ENCODE results near the gene NREP. TPM values are rescaled to one million over a fixed set of nuclear protein-coding genes. Genes with fewer than 3 reads are reported as not detected.

NREP gene
- total RNA-seq, 1 experiment from 2014 or later: 2.3 TPM

DNA sequence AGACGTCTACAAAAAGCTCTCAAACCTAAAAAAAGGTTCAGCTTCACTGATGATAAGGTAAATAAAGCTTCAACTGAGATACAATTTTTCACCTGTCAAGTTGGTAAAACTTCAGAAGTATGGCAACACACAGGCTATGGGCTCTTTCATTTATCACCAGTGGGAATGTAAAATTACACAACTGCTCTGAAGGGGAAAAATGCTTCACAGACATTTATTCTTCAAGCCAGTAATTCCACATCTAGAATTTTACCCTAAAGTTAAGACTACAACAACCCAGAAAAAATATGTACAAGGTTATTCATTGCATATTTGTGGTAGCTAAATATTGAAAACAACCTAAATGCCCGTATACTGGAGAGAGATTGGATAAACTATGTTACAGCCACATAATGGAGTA is 48.1 kb upstream of the NREP start:
- Histone ChIP-seq H3K4me1 (no peaks in the 10 kb centered on the region), H3K9me3 (no peaks in the 10 kb centered on the region), H3K36me3 (ENCODE audit: control insufficient read depth, insufficient read depth, low read length) (no peaks in the 10 kb centered on the region), H3K4me3 (ENCODE audit: low read depth, low read length) (no peak overlapping the region), H3K27me3 (replicated peaks; ENCODE audit: control insufficient read depth, insufficient read depth, low read length) (no peaks in the 10 kb centered on the region)
- ChIA-PET POLR2A (no interaction called here), CTCF (no interaction called here)
- BruUV-seq (replicated peaks): no TSS peak
- intact Hi-C loops (cut with micrococcal nuclease; ENCODE audit: unreplicated experiment): no loop called here
- TF ChIP-seq, protein P1, sequence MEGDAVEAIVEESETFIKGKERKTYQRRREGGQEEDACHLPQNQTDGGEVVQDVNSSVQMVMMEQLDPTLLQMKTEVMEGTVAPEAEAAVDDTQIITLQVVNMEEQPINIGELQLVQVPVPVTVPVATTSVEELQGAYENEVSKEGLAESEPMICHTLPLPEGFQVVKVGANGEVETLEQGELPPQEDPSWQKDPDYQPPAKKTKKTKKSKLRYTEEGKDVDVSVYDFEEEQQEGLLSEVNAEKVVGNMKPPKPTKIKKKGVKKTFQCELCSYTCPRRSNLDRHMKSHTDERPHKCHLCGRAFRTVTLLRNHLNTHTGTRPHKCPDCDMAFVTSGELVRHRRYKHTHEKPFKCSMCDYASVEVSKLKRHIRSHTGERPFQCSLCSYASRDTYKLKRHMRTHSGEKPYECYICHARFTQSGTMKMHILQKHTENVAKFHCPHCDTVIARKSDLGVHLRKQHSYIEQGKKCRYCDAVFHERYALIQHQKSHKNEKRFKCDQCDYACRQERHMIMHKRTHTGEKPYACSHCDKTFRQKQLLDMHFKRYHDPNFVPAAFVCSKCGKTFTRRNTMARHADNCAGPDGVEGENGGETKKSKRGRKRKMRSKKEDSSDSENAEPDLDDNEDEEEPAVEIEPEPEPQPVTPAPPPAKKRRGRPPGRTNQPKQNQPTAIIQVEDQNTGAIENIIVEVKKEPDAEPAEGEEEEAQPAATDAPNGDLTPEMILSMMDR (IDR thresholded peaks at IDR 0.05; ENCODE audit: insufficient read depth in 1 of 2, low read depth in 1 of 2, low read length in 1 of 2, severe bottlenecking in 1 of 2, unreplicated experiment in 1 of 2): no peak
- no peak overlapping the region for H3K27ac Mint-ChIP-seq (ENCODE audit: unreplicated experiment)
- H3K4me3 Mint-ChIP-seq (ENCODE audit: unreplicated experiment): no peak overlapping the region
- H3K4me1 Mint-ChIP-seq (ENCODE audit: low read depth, unreplicated experiment): no peaks in the 10 kb centered on the region
- no peaks in the 10 kb centered on the region for H3K36me3 Mint-ChIP-seq (ENCODE audit: insufficient read depth, unreplicated experiment)
- H3K27me3 Mint-ChIP-seq (ENCODE audit: insufficient read depth, unreplicated experiment): peaks cover 18% of the 10 kb centered on the region
- no peaks in the 10 kb centered on the region for H3K9me3 Mint-ChIP-seq (ENCODE audit: unreplicated experiment)
- no peak for DNase-seq

DNA sequence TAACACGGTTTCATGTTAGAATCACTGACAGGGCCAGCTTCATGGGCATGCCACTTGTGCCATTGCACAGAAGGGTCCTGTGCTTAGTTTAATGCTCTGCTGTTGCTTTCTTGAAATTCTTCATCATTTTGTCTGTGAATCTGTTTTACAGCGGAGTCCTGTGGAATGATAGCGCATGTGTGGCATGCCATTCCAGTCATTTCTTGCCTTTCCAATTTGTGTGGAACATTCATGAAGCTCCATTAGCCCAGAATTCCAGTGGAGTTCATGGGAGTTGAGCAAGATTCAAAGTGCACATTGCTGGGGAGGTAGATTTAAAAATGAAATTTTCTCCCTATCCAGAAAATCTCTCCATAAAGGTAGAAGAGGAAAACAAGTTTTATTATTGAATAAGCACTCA is 43.4 kb upstream of the NREP start:
- no peak for DNase-seq
- TF ChIP-seq, protein P1 (IDR thresholded peaks at IDR 0.05; ENCODE audit: insufficient read depth in 1 of 2, low read depth in 1 of 2, low read length in 1 of 2, severe bottlenecking in 1 of 2, unreplicated experiment in 1 of 2): no peak
- Mint-ChIP-seq H3K36me3 (ENCODE audit: insufficient read depth, unreplicated experiment) (no peaks in the 10 kb centered on the region), H3K27me3 (ENCODE audit: insufficient read depth, unreplicated experiment) (peaks cover 15% of the 10 kb centered on the region), H3K9me3 (ENCODE audit: unreplicated experiment) (no peaks in the 10 kb centered on the region), H3K27ac (ENCODE audit: unreplicated experiment) (no peak overlapping the region), H3K4me3 (ENCODE audit: unreplicated experiment) (no peak overlapping the region), H3K4me1 (ENCODE audit: low read depth, unreplicated experiment) (no peaks in the 10 kb centered on the region)
- intact Hi-C loops (cut with micrococcal nuclease; ENCODE audit: unreplicated experiment): no loop called here
- Histone ChIP-seq H3K36me3 (ENCODE audit: control insufficient read depth, insufficient read depth, low read length) (no peaks in the 10 kb centered on the region), H3K27me3 (replicated peaks; ENCODE audit: control insufficient read depth, insufficient read depth, low read length) (no peaks in the 10 kb centered on the region), H3K9me3 (no peaks in the 10 kb centered on the region), H3K4me1 (no peaks in the 10 kb centered on the region), H3K4me3 (ENCODE audit: low read depth, low read length) (no peak overlapping the region)
- BruUV-seq (replicated peaks): no TSS peak
- POLR2A ChIA-PET: no interaction called here
- CTCF ChIA-PET: no interaction called here

DNA sequence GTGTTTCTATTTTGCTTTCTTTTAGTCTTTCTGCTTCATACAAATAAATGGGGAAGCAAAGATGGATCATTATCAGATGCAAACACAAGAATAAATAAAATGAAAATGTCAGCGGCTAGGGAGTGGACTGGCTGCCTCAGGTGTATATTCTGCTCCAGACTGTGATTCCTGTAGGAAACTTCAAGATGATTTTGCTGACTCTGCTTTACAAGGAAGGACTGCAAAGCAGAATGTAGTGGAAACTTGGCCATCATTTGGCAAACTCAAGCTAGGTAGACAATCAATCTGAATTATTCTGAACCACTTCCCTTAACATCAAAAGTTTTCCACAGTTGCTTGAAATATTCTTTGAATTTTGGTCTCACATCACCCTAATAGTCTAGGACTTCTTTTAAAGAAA is 38.1 kb upstream of the NREP start:
- Mint-ChIP-seq H3K36me3 (ENCODE audit: insufficient read depth, unreplicated experiment) (no peaks in the 10 kb centered on the region), H3K4me1 (ENCODE audit: low read depth, unreplicated experiment) (no peaks in the 10 kb centered on the region), H3K27me3 (ENCODE audit: insufficient read depth, unreplicated experiment) (peaks cover 7% of the 10 kb centered on the region), H3K9me3 (ENCODE audit: unreplicated experiment) (no peaks in the 10 kb centered on the region), H3K27ac (ENCODE audit: unreplicated experiment) (no peak overlapping the region), H3K4me3 (ENCODE audit: unreplicated experiment) (no peak overlapping the region)
- Histone ChIP-seq H3K9me3 (no peaks in the 10 kb centered on the region), H3K36me3 (ENCODE audit: control insufficient read depth, insufficient read depth, low read length) (no peaks in the 10 kb centered on the region), H3K4me3 (ENCODE audit: low read depth, low read length) (no peak overlapping the region), H3K4me1 (no peaks in the 10 kb centered on the region), H3K27me3 (replicated peaks; ENCODE audit: control insufficient read depth, insufficient read depth, low read length) (no peaks in the 10 kb centered on the region)
- CTCF ChIA-PET: no interaction called here
- intact Hi-C loops (cut with micrococcal nuclease; ENCODE audit: unreplicated experiment): no loop called here
- no TSS peak for BruUV-seq (replicated peaks)
- no peak for DNase-seq
- TF ChIP-seq, protein P1 (IDR thresholded peaks at IDR 0.05; ENCODE audit: insufficient read depth in 1 of 2, low read depth in 1 of 2, low read length in 1 of 2, severe bottlenecking in 1 of 2, unreplicated experiment in 1 of 2): no peak
- POLR2A ChIA-PET: no interaction called here

Data from Caco-2 (cell line).